ENCODE measurements around the gene STX5. TPM values are rescaled to one million over a fixed set of nuclear protein-coding genes. Genes with fewer than 3 reads are reported as not detected.

The STX5 gene
- total RNA-seq, 3 donors from 2014 or later = 38.7 to 44.3 (median 41.7) TPM

GRCh38 chr11:62855571-62856332 lies 23.9 kb upstream of the STX5 start:
- H3K4me1 ChIP-seq (ENCODE audit: low read depth) = peaks cover 27% of the 10 kb centered on the region

GRCh38 chr11:62854825-62855570 lies 23.1 kb upstream of the STX5 start:
- H3K9me3 ChIP-seq = no peaks in the 10 kb centered on the region
- ATAC-seq (no peak), DNase-seq (no peak)
- H3K4me1 ChIP-seq (ENCODE audit: low read depth) = peaks cover 27% of the 10 kb centered on the region
- intact Hi-C loops (cut with DNase I, micrococcal nuclease) = no loop called here
- TF ChIP-seq, protein P1, sequence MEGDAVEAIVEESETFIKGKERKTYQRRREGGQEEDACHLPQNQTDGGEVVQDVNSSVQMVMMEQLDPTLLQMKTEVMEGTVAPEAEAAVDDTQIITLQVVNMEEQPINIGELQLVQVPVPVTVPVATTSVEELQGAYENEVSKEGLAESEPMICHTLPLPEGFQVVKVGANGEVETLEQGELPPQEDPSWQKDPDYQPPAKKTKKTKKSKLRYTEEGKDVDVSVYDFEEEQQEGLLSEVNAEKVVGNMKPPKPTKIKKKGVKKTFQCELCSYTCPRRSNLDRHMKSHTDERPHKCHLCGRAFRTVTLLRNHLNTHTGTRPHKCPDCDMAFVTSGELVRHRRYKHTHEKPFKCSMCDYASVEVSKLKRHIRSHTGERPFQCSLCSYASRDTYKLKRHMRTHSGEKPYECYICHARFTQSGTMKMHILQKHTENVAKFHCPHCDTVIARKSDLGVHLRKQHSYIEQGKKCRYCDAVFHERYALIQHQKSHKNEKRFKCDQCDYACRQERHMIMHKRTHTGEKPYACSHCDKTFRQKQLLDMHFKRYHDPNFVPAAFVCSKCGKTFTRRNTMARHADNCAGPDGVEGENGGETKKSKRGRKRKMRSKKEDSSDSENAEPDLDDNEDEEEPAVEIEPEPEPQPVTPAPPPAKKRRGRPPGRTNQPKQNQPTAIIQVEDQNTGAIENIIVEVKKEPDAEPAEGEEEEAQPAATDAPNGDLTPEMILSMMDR (IDR thresholded peaks at IDR 0.05) = no peak
- H3K36me3 ChIP-seq (ENCODE audit: low read depth) = peaks cover 12% of the 10 kb centered on the region
- peak overlapping the region; percentile 74 for H3K4me3 ChIP-seq

More at GRCh38 chr11:62855571-62856332, 23.9 kb upstream of the STX5 start:
- H3K4me3 ChIP-seq = peak overlapping the region; percentile 74
- no peaks in the 10 kb centered on the region for H3K9me3 ChIP-seq
- ATAC-seq (peak; percentile 98), DNase-seq (peak; percentile 96 to 98 (median 98))
- TF ChIP-seq, protein P1 (IDR thresholded peaks at IDR 0.05) = no peak
- intact Hi-C loops (cut with DNase I, micrococcal nuclease) = no loop called here
- H3K36me3 ChIP-seq (ENCODE audit: low read depth) = peaks cover 12% of the 10 kb centered on the region

DNA sequence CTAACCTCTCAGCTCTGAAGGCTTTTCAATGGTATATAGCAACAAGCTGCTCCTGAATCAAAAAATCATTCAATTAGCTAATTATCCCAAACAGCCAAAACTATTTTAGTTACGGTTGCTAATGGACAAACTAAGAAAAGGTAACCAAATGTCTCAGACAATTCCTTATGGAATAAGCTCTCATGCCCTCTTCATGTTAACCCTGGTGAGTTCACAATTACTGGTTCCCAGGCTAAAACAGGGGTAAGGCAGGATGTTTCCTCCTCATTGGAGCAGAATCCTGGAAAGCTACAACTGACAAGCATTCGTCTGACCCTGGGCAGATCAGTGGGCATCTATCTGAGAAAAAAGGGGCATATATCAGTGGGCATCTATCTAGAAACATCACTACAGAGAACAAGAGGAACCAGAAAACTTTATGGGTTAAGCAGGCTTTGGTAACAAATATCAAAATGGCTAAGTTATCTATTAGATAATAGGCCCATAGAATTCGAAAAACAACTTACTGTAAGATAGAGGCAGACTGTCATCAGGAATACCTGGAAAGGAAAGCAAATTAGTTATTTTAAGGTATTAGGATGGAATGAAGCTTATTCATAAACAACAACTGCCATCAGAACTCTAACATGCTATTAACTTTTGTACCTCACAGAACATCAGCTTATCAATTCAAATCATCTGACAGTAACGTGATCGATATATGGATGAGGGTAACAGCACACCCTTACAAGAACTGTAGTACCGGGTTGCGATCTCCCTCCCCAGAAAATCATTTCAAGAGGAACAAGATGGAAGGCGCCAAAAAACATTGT lies 22.4 kb upstream of the STX5 start:
- H3K4me3 ChIP-seq = peak overlapping the region; percentile 74
- H3K4me1 ChIP-seq (ENCODE audit: low read depth) = peaks cover 27% of the 10 kb centered on the region
- TF ChIP-seq, protein P1 (IDR thresholded peaks at IDR 0.05) = no peak
- intact Hi-C loops (cut with DNase I, micrococcal nuclease) = no loop called here
- ATAC-seq (no peak), DNase-seq (no peak)
- no peaks in the 10 kb centered on the region for H3K9me3 ChIP-seq
- H3K36me3 ChIP-seq (ENCODE audit: low read depth) = peaks cover 12% of the 10 kb centered on the region

- no peak for ATAC-seq
- Histone ChIP-seq H3K9me3 (no peaks in the 10 kb centered on the region), H3K4me3 (no peak overlapping the region), H3K36me3 (ENCODE audit: low read depth) (peaks cover 12% of the 10 kb centered on the region), H3K4me1 (ENCODE audit: low read depth) (peaks cover 27% of the 10 kb centered on the region)
- intact Hi-C loops (cut with DNase I, micrococcal nuclease) = no loop called here
- no peak for DNase-seq
- TF ChIP-seq, protein P1 (IDR thresholded peaks at IDR 0.05) = no peak
Observed at GRCh38 chr11:62853279-62853965, 21.6 kb upstream of the STX5 start.
